Activated CD4-positive, alpha-beta T cell treated with anti-CD3 and anti-CD28 coated beads, Interleukin-2, amount 50 U/mL, for 48 hours (primary cell): ENCODE data around the gene NPRL2.

Experiments used
- DNase-seq, 2 experiments: peaks; one replicate each; pipeline ENCODE4 v3.0.0-alpha.2; 2020

Gene NPRL2

DNA sequence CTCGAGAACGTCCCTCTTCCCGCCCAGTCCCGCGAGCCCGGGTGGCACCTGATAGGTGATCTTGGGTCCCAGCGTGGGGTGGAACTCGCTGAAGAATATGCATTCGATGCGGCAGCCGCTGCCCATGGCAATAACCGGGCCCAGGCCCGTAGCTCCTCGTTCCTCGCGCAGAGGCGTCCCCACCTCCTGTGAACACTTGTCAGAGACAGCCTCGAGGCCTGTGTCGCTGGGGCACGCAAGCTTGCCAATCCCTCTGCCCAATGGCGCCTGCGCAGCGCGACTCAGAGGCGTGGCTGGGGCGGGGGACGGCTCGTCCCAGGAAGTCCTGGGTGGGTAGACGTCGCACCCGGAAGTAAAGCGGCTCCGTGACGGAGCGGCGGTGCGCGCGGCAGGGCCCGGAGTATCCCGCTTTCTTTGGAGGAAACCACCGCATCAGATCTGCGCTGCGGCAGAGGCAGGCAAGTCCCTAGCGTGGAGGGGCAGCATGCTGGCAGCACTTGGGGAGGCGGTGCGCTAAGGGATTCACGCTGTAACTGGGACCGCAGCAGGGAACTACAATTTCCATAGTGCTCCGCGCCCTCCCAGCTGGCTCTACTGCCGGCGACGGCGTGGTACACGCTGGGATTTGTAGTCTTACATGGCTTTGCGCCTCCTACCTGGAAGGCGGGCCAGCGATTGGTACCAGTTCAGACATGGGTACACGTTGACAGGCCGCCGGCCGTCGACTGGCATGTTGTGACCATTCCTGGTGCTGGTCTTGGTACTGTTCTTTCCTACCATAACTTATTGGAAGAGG, at the start of gene NPRL2, which contains the start of gene CYB561D2:
Gene NPRL2 (minus strand): TSS at position 249 of the 796 bp plus-strand sequence. CDS start 123 bp downstream, at position 126.
Gene CYB561D2 (plus strand): TSS at position 336 of the 796 bp plus-strand sequence. CDS start 572 bp downstream, outside the sequence.
- DNase-seq = peak; percentile 100

GRCh38 chr3:50396502-50396901, 45.9 kb upstream of the NPRL2 start:
- no peak for DNase-seq

GRCh38 chr3:50395070-50395860, 44.7 kb upstream of the NPRL2 start:
- DNase-seq = no peak

DNA sequence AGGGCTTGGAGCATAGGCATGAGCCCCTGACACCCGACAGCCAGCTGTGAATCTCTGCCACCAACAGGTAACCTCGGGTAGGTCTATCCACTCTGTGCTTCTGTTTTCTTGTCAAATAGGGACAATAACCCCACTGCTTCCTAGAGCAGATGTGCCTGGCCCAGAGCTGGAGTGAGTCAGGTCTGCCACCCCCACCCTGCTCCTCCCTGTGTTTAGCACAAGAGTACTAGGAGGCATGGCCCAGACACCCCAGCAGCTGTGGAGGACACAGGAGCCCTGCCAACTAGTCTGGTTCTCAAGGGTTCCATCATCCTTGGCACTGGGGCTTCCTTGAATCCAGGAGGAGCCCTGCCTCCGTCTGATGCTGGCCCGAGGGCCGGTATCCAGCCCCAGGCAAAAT, 42.5 kb upstream of the NPRL2 start:
- no peak for DNase-seq

DNA sequence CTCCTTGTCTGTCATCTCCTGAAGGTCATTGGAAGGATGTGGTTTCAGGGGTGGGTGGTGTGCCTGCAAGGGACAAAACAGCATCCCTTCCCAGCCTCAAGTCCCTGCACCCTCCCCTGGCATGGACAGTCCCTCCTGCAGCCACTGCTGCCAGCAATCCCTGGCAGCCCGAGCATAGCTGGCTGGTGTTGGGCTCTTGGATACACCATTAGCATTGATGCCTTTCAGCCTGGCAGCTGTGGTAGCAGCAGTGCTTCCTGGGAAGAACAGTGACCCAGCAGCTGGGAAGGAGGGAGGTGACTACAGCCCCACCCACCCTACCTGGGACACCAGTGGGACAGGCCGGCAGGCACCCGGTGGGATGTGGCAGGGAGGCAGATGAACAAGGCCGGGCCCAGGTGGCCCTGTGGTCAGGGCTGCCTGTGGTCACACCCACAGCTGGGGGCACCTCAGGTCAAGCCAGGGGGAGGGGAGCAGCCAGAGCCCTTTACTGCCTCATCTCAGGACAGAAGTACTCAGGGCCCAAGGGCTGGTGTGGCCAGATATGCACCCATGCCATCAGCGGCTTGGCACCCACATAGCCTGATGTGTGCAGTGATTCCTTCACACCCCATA, 41.6 kb upstream of the NPRL2 start:
- DNase-seq = no peak

GRCh38 chr3:50390508-50391224, 40.1 kb upstream of the NPRL2 start:
- no peak for DNase-seq

DNA sequence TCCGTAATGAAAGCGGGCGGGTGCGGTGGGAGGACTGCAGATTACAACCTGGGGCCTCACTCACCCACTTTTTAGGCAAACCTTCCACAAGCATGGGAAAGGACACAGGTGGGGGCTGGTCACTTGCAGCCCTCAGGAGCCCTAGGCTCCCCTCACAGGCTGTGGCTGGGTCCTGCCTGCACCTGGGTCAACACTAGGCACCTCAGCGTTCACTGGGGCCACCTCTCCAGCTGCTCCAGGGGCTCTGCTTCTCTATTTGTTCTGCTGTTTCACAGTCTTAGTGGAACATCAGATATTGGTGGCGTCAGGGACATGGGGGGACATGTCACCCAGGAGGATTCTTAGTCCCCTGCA, 38.8 kb upstream of the NPRL2 start:
- DNase-seq = no peak

DNA sequence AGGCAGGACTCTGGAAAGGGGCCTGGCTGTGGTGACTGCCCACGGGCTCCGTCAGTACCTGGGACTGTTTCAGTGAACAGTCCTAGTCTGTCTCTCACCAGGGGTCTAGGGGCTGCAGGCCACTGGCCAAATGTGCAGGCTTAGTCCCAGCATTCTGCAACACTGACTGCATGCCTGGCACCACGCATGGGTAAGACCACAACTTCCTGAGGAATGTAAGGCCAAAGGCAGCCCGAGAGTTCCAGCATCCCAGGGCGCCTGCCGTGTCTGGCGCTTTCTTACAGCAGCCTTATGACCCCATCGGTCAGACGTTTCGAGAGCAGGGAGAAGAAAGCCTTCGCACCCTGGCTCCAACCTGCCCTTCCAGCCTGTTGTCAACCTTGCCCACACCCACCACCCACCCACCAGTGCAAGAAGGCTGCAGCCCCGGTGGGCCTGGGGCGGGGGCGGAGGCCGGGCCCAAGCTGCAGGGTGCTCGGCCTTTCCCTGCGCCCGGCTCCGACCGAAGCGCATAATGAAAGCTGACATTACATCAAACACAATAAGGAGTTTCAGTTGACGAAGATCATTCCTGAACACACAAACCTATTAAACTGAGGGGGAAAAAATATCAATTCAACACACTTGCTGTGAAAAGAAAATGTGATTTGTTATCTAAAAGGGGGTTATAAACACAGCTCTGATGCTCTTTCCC, 38.3 kb upstream of the NPRL2 start:
- DNase-seq = no peak

DNA sequence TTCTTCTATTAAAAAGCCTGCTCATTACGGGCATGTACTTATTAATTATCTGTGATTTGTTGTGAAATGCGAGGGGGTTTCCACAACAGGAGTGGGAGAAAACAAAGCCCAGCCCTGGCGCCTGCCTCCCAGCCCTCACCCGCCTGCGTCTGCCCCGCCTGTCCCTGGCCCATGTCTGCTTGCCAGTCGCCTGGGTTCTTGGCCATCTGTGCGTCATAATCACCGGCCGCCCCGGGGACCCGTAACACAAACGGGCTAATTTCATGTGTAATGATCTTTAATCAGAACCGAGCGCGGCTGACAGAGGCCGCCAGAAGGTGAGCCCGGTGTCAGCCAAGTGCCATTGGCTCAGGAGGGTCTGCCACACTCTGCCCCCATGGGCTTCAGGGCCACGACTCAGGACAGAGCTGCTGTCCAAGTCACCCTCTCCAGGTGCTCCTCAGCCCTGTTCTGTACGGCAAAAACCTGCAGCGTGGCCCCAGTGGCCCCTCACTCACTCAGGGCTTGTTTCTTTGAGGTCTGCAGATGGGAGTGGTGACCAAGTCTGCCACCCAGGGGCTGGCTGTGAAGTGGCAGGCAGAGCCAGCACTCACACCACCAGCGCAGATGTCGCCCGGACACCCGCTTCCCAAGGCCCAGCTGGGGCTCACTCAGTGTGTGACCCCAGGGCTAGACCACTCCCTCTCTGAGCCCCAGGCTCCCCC, 37.6 kb upstream of the NPRL2 start:
- no peak for DNase-seq

GRCh38 chr3:50385754-50386153, 35.2 kb upstream of the NPRL2 start:
- no peak for DNase-seq

GRCh38 chr3:50383750-50384149, 33.2 kb upstream of the NPRL2 start:
- DNase-seq = no peak

- DNase-seq = no peak
These were observed 32.1 kb upstream of the NPRL2 start for GRCh38 chr3:50382722-50383121.

GRCh38 chr3:50381383-50381782, 30.8 kb upstream of the NPRL2 start:
- no peak for DNase-seq

- DNase-seq = no peak
These were observed 30.0 kb upstream of the NPRL2 start for GRCh38 chr3:50380405-50381085.

DNA sequence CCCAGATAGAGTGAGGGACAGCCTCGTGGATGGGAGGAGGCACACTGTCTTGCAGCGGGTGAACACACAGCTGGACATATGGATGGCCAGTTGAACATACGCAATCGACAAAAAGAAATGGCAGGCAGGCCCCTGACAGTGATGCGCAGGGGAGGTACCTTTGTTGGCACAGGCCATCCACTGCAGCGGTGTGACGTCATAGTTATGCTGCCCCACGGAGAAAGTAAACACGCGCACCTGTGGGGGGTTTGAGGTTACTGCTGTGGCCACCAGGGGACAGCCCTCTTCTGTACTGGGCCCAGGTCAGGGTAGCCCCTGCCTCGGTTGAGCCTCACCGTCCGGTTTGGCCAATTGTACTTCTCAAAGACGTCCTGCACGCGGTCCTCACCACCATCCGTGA, 28.2 kb upstream of the NPRL2 start:
- DNase-seq = no peak

DNA sequence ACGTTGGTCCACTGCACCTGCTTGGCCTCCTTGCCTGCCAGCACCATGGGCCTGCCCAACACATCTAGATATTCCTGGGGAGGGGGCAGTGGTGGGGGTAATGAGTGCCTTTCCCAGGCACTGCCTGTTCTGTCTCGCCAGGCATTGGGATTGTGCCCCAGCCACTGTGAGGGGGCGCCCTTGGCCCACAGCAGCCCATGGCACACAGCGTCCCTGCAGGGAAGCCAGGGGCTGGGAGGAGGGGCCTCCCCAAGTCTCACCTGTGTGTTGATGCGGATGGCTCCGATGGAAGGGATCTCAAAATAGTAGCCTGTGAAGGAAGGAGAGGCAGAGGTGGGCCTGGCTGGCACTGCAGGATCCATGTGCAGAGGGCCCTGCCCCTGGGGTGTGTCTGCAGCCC, 27.4 kb upstream of the NPRL2 start:
- no peak for DNase-seq

GRCh38 chr3:50375258-50375931, 24.8 kb upstream of the NPRL2 start:
- no peak for DNase-seq

DNA sequence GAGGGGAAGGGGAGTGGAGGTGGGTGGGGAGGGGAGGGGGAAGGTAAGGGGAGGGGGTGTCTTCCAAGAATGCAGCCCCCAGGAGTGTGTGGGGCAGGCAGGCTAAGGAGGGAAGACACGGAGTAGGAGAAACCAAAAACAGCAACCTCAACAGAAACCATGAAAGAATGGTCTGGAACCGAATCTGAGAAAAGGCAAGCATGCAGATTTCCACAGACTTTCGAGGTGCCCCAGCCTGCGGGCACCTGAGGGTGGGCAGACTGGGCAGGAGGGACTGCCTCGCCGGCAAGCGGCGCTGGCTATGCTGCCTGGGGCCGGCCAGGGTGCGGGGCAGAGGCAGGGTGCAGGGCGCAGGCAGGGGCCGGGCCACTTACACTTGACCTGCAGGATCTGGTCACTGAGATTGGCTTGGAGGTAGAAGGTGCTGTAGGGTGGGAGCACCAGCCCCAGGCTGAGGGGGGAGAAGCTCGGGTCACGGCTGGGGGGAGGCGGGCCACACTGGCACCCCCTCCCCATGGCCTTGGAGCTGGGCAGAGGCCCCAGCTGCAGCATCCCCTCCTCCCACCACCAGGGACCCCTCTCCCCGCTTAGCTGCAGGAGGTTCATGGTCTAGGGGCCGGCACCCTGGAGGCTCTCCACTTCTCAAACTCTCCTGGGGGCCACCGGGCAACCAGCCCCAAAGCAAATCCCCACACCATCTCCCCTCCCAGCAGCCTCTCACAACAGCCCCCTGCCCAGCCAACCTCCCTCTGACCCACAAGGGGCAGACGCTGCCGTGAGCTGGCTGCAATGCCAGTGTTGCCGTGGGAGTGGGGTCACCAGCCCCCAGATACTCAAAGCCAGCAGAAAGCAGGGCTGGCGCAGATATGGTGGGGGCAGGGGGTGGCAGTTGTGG, 24.0 kb upstream of the NPRL2 start:
- no peak for DNase-seq
